Astrocyte of the cerebellum (primary cell): ENCODE results near the gene PERCC1.

Experiments
- DNase-seq: peaks from one replicate; pipeline ENCODE4 v3.0.0-alpha.2; 2011; ENCODE audit warnings: low read depth
- H3K4me3 ChIP-seq: 2 replicates; pipeline ENCODE4 v1.5.1; 2011; ENCODE audit warnings: mild to moderate bottlenecking, low read depth, low read length, moderate library complexity
- CTCF ChIP-seq: IDR thresholded peaks from 2 replicates; pipeline ENCODE4 v1.5.1; 2012; ENCODE audit warnings: low read length, low read depth, moderate library complexity, mild to moderate bottlenecking; ENCODE audit errors: missing control alignments
- in situ Hi-C: cut with HindIII; loops from 2 replicates; pipeline ENCODE4 v1.10.0; 2017; ENCODE audit warnings: low sequenced_read_pairs

The PERCC1 gene

GRCh38 chr16:1443980-1444729 lies 13.3 kb downstream of the PERCC1 start, which contains the start of gene CCDC154:
Gene CCDC154 (minus strand): TSS chr16:1444556. CDS start chr16:1444322, 234 bp downstream.
- DNase-seq = no peak
- TF ChIP-seq CTCF = no peak
- in situ Hi-C loops = no loop called here
- no peak within 1 kb of the TSS for H3K4me3 ChIP-seq

- no peak for DNase-seq
- TF ChIP-seq CTCF = no peak
- no peak overlapping the region for H3K4me3 ChIP-seq
- in situ Hi-C loops = no loop called here
Observed at GRCh38 chr16:1444730-1445517, 14.0 kb downstream of the PERCC1 start.

- no peak overlapping the region for H3K4me3 ChIP-seq
- in situ Hi-C loops = no loop called here
- DNase-seq = no peak
- no peak for TF ChIP-seq CTCF
Observed at GRCh38 chr16:1445518-1446203, 14.8 kb downstream of the PERCC1 start.

GRCh38 chr16:1446296-1447080 lies 15.6 kb downstream of the PERCC1 start:
- TF ChIP-seq CTCF = no peak
- in situ Hi-C loops = no loop called here
- no peak for DNase-seq
- H3K4me3 ChIP-seq = no peak overlapping the region

- no peak for TF ChIP-seq CTCF
- H3K4me3 ChIP-seq = no peak overlapping the region
- in situ Hi-C loops = no loop called here
- DNase-seq = no peak
Observed at GRCh38 chr16:1447965-1448364, 17.1 kb downstream of the PERCC1 start.
